WERI-Rb-1 (cell line): ENCODE results near the gene HNRNPU.
A peak's percentile ranks its signal among the peaks of the same experiment; 100 is the strongest.

Experiments
- DNase-seq: peaks from one replicate; pipeline ENCODE4 v3.0.0-alpha.2; 2020
- H3K27ac ChIP-seq: fragments of 250-450 bp; sonication (Bioruptor Pico); 2 replicates; pipeline ENCODE4 v1.5.1; 2020; ENCODE audit warnings: mild to moderate bottlenecking, moderate library complexity
- H3K27me3 ChIP-seq: fragments of 250-450 bp; sonication (Bioruptor Pico); 2 replicates; pipeline ENCODE4 v1.5.1; 2021; ENCODE audit warnings: mild to moderate bottlenecking, low read depth, moderate library complexity; ENCODE audit not compliant: insufficient read depth, severe bottlenecking
- H3K36me3 ChIP-seq: fragments of 250-450 bp; sonication (Bioruptor Pico); 2 replicates; pipeline ENCODE4 v1.5.1; 2020; ENCODE audit warnings: mild to moderate bottlenecking, moderate library complexity
- H3K4me3 ChIP-seq: 2 replicates; pipeline ENCODE4 v1.5.1; 2011; ENCODE audit warnings: low read depth, mild to moderate bottlenecking, control low read depth, low read length
- H3K9me3 ChIP-seq: fragments of 250-450 bp; sonication (Bioruptor Pico); 2 replicates; pipeline ENCODE4 v1.5.1; 2021; ENCODE audit warnings: mild to moderate bottlenecking, moderate library complexity; ENCODE audit not compliant: severe bottlenecking
- TF ChIP-seq, protein P1 (sequence below): IDR thresholded peaks from 2 replicates; pipeline ENCODE4 v1.5.1; 2011; ENCODE audit warnings: low read depth, mild to moderate bottlenecking, control low read depth, inconsistent platforms, low read length

Gene HNRNPU

DNA sequence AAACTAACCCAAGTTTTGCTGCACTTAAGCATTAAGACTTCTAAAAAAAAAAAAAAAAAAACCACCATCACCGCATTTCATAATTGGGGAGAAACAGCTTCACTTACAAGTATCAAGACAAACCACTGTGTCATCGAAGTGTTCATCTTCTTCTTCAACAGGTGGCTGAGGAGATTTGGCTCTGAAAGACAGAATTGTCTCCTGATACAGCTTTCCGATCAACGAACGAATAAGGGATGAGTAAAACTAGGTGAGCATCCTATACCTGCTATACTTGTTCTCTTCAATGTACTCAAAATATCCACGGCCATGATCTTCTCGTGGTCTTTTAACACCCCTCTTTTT lies 2.0 kb downstream of the HNRNPU start:
- H3K27me3 ChIP-seq, result no peaks in the 10 kb centered on the region
- H3K4me3 ChIP-seq, result peak overlapping the region; percentile 99
- DNase-seq, result no peak
- no peaks in the 10 kb centered on the region for H3K9me3 ChIP-seq
- peaks cover 65% of the 10 kb centered on the region for H3K36me3 ChIP-seq
- TF ChIP-seq, protein P1, sequence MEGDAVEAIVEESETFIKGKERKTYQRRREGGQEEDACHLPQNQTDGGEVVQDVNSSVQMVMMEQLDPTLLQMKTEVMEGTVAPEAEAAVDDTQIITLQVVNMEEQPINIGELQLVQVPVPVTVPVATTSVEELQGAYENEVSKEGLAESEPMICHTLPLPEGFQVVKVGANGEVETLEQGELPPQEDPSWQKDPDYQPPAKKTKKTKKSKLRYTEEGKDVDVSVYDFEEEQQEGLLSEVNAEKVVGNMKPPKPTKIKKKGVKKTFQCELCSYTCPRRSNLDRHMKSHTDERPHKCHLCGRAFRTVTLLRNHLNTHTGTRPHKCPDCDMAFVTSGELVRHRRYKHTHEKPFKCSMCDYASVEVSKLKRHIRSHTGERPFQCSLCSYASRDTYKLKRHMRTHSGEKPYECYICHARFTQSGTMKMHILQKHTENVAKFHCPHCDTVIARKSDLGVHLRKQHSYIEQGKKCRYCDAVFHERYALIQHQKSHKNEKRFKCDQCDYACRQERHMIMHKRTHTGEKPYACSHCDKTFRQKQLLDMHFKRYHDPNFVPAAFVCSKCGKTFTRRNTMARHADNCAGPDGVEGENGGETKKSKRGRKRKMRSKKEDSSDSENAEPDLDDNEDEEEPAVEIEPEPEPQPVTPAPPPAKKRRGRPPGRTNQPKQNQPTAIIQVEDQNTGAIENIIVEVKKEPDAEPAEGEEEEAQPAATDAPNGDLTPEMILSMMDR, result no peak
- H3K27ac ChIP-seq, result peak overlapping the region; percentile 99

DNA sequence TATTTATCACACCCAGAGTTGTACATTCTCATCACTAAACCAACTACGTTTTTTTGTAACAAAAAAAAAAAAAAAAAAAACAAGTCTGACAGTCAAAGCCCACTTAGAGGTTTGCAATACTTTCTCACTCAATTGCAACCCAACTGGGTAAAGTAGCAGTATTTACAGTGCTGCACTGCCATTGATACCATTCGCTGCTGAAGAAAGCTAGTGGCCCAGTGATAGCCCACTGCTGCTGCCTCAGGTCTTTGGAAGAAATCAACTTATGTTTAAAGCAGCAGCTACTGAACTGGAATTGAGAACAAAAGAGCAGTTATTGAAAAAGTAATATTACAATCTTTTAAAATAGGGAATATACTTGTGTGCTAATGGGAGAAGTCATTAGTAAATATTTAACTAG lies 2.7 kb downstream of the HNRNPU start:
- H3K9me3 ChIP-seq, result no peaks in the 10 kb centered on the region
- no peak overlapping the region; the same call in 1 of the 2 replicates for H3K27ac ChIP-seq
- TF ChIP-seq, protein P1, result no peak

DNA sequence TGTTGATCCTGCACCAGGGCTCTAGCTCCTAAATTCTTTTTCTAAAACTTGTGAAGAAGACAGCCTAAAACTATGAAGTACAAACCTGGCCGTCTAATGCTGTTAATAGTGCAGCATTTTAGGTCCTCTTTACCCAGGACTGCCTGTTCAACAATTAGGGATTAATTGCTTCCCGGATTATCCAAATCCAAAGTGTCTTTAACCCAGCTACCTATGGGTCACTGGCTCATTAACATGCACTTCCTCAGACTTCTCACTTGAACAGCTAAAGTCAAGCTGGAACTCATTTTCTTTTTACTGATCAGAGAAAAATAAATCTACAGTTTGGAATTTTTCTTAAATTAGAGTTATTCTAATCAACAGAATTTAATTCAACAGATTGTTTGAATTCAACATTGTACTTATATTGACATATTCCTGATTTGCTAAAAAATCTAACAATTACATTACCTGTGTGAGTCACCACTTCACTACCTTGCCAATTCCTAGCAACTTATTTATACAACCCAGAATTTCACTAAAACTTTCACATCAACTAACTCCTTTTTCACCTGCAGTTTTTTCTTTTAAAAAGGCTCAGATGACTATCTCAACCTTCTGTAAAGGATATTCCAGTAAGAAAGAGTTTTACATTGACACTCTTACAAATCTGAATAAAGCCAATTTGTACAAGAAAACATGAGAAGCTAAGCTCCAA lies 3.3 kb downstream of the HNRNPU start:
- Histone ChIP-seq H3K9me3 (no peaks in the 10 kb centered on the region), H3K27me3 (no peaks in the 10 kb centered on the region), H3K36me3 (peaks cover 78% of the 10 kb centered on the region), H3K27ac (no peak overlapping the region), H3K4me3 (peak overlapping the region; percentile 99)
- TF ChIP-seq, protein P1, result no peak
- no peak for DNase-seq

More for the DNA sequence above, 2.7 kb downstream of the HNRNPU start:
- DNase-seq, result no peak
- H3K36me3 ChIP-seq, result peaks cover 71% of the 10 kb centered on the region
- H3K27me3 ChIP-seq, result no peaks in the 10 kb centered on the region
- peak overlapping the region; percentile 99 for H3K4me3 ChIP-seq

DNA sequence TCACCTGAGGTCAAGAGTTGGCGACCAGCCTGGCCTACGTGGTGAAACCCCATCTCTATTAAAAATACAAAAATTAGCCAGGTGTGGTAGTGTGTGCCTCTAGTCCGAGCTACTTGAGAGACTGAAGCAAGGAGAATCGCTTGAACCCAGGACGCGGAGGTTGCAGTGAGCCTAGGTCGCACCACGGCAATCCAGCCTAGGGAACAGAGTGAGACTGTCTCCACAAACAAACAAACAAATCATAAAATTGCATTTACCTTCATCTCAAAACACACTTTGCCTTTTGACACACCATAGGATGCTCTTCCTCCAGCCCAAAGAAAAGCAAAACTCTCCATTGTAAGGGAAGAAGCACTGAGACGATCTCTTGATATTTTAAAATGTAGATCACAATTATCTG lies 4.3 kb downstream of the HNRNPU start:
- TF ChIP-seq, protein P1, result no peak
- Histone ChIP-seq H3K4me3 (no peak overlapping the region), H3K9me3 (no peaks in the 10 kb centered on the region), H3K27me3 (no peaks in the 10 kb centered on the region), H3K36me3 (peaks cover 87% of the 10 kb centered on the region), H3K27ac (no peak overlapping the region)
- no peak for DNase-seq

DNA sequence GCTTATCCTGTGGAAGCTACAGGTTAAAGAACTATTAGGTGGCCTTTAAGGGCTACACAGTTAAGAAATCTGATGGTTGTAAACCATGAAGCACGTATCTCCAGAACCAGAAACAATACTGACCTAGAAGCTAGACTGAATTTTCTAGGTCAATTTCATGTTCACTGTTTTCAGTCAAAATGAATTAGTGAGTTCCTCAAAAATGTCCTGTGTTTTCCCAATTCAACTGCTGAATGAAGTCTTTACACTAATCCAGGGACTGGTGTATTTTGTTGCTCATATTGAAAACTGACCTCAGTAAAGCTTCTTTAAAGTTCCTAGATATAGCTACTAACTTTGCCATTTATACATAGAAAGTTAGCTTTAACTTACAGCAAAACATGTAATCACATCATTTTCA lies 6.0 kb downstream of the HNRNPU start:
- Histone ChIP-seq H3K27me3 (no peaks in the 10 kb centered on the region), H3K27ac (no peak overlapping the region), H3K9me3 (no peaks in the 10 kb centered on the region), H3K36me3 (peaks cover 95% of the 10 kb centered on the region), H3K4me3 (no peak overlapping the region)
- TF ChIP-seq, protein P1, result no peak
- no peak for DNase-seq

DNA sequence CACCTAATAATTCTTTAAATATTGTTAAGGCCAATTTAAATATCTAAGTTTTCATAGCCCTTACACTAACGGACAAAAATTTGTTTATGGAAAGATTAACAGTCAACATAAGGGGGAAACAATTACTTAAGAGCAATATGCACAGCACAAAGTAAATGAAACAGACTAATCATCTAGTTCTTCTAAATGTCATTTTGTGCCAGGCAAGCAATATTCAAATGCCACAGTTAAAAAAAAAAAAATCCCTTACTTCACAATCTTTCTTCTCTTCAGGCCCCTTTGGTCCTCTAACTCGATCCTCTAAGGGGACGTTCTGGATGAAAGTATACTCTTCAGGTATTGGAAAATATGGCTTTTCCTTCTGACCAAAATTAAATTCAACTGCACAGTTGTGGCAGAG lies 6.6 kb downstream of the HNRNPU start:
- DNase-seq, result no peak
- Histone ChIP-seq H3K27me3 (no peaks in the 10 kb centered on the region), H3K27ac (no peak overlapping the region), H3K36me3 (peaks cover 100% of the 10 kb centered on the region), H3K4me3 (no peak overlapping the region), H3K9me3 (no peaks in the 10 kb centered on the region)
- TF ChIP-seq, protein P1, result no peak
